ENCODE results near the gene CARS2.
"Not testable (repeated sequence)": the region's sequence is repeated elsewhere in the genome, so short reads cannot be mapped to it uniquely, and the experiment has no call there.

The CARS2 gene

GRCh38 chr13:110706570-110707372 lies 855 bp upstream of the CARS2 start:
- DNase-seq (ENCODE audit: low read depth, low spot score) = no peak

GRCh38 chr13:110705356-110705825 lies 525 bp downstream of the CARS2 start:
- no peak for DNase-seq (ENCODE audit: low read depth, low spot score)

GRCh38 chr13:110702591-110703526 lies 3.1 kb downstream of the CARS2 start:
- DNase-seq (ENCODE audit: low read depth, low spot score) = no peak

GRCh38 chr13:110702089-110702488 lies 3.8 kb downstream of the CARS2 start:
- DNase-seq (ENCODE audit: low read depth, low spot score) = no peak

GRCh38 chr13:110701061-110701460 lies 4.9 kb downstream of the CARS2 start:
- DNase-seq (ENCODE audit: low read depth, low spot score) = not testable (repeated sequence)

- DNase-seq (ENCODE audit: low read depth, low spot score) = no peak
These were observed 5.3 kb downstream of the CARS2 start for GRCh38 chr13:110700641-110701040.

GRCh38 chr13:110700186-110700585 lies 5.7 kb downstream of the CARS2 start:
- DNase-seq (ENCODE audit: low read depth, low spot score) = no peak

GRCh38 chr13:110699148-110700145 lies 6.5 kb downstream of the CARS2 start:
- DNase-seq (ENCODE audit: low read depth, low spot score) = no peak

- DNase-seq (ENCODE audit: low read depth, low spot score) = no peak
These were observed 7.2 kb downstream of the CARS2 start for GRCh38 chr13:110698689-110699088.

GRCh38 chr13:110697842-110698241 lies 8.1 kb downstream of the CARS2 start:
- DNase-seq (ENCODE audit: low read depth, low spot score) = no peak

GRCh38 chr13:110696776-110697175 lies 9.1 kb downstream of the CARS2 start:
- no peak for DNase-seq (ENCODE audit: low read depth, low spot score)

GRCh38 chr13:110695774-110696173 lies 10.1 kb downstream of the CARS2 start:
- DNase-seq (ENCODE audit: low read depth, low spot score) = not testable (repeated sequence)

GRCh38 chr13:110690516-110690915 lies 15.4 kb downstream of the CARS2 start:
- no peak for DNase-seq (ENCODE audit: low read depth, low spot score)

- DNase-seq (ENCODE audit: low read depth, low spot score) = no peak
These were observed 16.2 kb downstream of the CARS2 start for GRCh38 chr13:110689711-110690110.

- no peak for DNase-seq (ENCODE audit: low read depth, low spot score)
These were observed 16.9 kb downstream of the CARS2 start for GRCh38 chr13:110689041-110689440.

GRCh38 chr13:110687736-110688135 lies 18.2 kb downstream of the CARS2 start:
- DNase-seq (ENCODE audit: low read depth, low spot score) = no peak

- no peak for DNase-seq (ENCODE audit: low read depth, low spot score)
These were observed 20.5 kb downstream of the CARS2 start for GRCh38 chr13:110685305-110686020.

GRCh38 chr13:110684388-110685056 lies 21.4 kb downstream of the CARS2 start:
- no peak for DNase-seq (ENCODE audit: low read depth, low spot score)

GRCh38 chr13:110683921-110684320 lies 22.0 kb downstream of the CARS2 start:
- no peak for DNase-seq (ENCODE audit: low read depth, low spot score)
